ENCODE data around the gene SFTPD. TPM values are rescaled to one million over a fixed set of nuclear protein-coding genes. Genes with fewer than 3 reads are reported as not detected.

Gene SFTPD
- total and polyA plus RNA-seq, 4 donors = 0.17 to 0.60 (median 0.47) TPM; not detected in 1

GRCh38 chr10:79932841-79933379 lies 16.0 kb downstream of the SFTPD start:
- Histone ChIP-seq H3K4me3 (ENCODE audit: low read depth in 1 of 3, low read length in 3 of 3) (no peak overlapping the region), H3K4me1 (ENCODE audit: control insufficient read depth in 4 of 4, insufficient read depth in 4 of 4, low read length in 3 of 4) (peaks cover 5 to 23% (median 18%) of the 10 kb centered on the region in 4 donors), H3K9ac (ENCODE audit: low read depth in 1 of 2, low read length in 2 of 2) (no peak overlapping the region), H3K36me3 (ENCODE audit: control insufficient read depth in 4 of 4, insufficient read depth in 3 of 4, low read depth in 1 of 4, low read length in 3 of 4) (peaks cover 0 to 3% (median 0%) of the 10 kb centered on the region in 4 donors), H3K27me3 (ENCODE audit: control insufficient read depth in 4 of 4, insufficient read depth in 4 of 4, low read length in 3 of 4) (no peaks in the 10 kb centered on the region), H3K27ac (ENCODE audit: low read depth in 1 of 2, low read length in 2 of 2) (no peak overlapping the region), H3K9me3 (ENCODE audit: control insufficient read depth in 4 of 4, low read length in 3 of 4) (no peaks in the 10 kb centered on the region)
- WGBS = 93% methylated on average over 4 of the region's 4 CpGs
- DNase-seq (ENCODE audit: low spot score) = no peak
- TF ChIP-seq FOXA1 (IDR thresholded peaks at IDR 0.05) (no peak), TAF1 (conservative IDR thresholded peaks at IDR 0.05) (no peak)

- no peak for TF ChIP-seq MAX (IDR thresholded peaks at IDR 0.05)
- Histone ChIP-seq H3K36me3 (ENCODE audit: control insufficient read depth in 4 of 4, insufficient read depth in 3 of 4, low read depth in 1 of 4, low read length in 3 of 4) (no peaks in the 10 kb centered on the region), H3K9me3 (ENCODE audit: control insufficient read depth in 4 of 4, low read length in 3 of 4) (no peaks in the 10 kb centered on the region), H3K4me1 (ENCODE audit: control insufficient read depth in 4 of 4, insufficient read depth in 4 of 4, low read length in 3 of 4) (peaks cover 7 to 29% (median 24%) of the 10 kb centered on the region in 4 donors), H3K4me3 (ENCODE audit: low read depth in 1 of 3, low read length in 3 of 3) (no peak overlapping the region), H3K27me3 (ENCODE audit: control insufficient read depth in 4 of 4, insufficient read depth in 4 of 4, low read length in 3 of 4) (no peaks in the 10 kb centered on the region), H3K9ac (ENCODE audit: low read depth in 1 of 2, low read length in 2 of 2) (no peak overlapping the region), H3K27ac (ENCODE audit: low read depth in 1 of 2, low read length in 2 of 2) (no peak overlapping the region)
- no peak for DNase-seq (ENCODE audit: low spot score)
- WGBS = 85% methylated on average over 1 of the region's 1 CpG
Measured at GRCh38 chr10:79932307-79932706, 16.6 kb downstream of the SFTPD start.

GRCh38 chr10:79930751-79931150 lies 18.2 kb downstream of the SFTPD start:
- no peak overlapping the region for H3K4me3 ChIP-seq (ENCODE audit: low read depth in 1 of 3, low read length in 3 of 3)
- H3K27me3 ChIP-seq (ENCODE audit: control insufficient read depth in 4 of 4, insufficient read depth in 4 of 4, low read length in 3 of 4) = no peaks in the 10 kb centered on the region
- H3K9me3 ChIP-seq (ENCODE audit: control insufficient read depth in 4 of 4, low read length in 3 of 4) = no peaks in the 10 kb centered on the region
- no peak overlapping the region for H3K9ac ChIP-seq (ENCODE audit: low read depth in 1 of 2, low read length in 2 of 2)
- H3K27ac ChIP-seq (ENCODE audit: low read depth in 1 of 2, low read length in 2 of 2) = no peak overlapping the region
- no peaks in the 10 kb centered on the region for H3K36me3 ChIP-seq (ENCODE audit: control insufficient read depth in 4 of 4, insufficient read depth in 3 of 4, low read depth in 1 of 4, low read length in 3 of 4)
- peak; percentile 21 for DNase-seq (ENCODE audit: low spot score)
- WGBS = 59% methylated on average over 2 of the region's 2 CpGs
- peaks cover 10 to 41% (median 36%) of the 10 kb centered on the region in 4 donors for H3K4me1 ChIP-seq (ENCODE audit: control insufficient read depth in 4 of 4, insufficient read depth in 4 of 4, low read length in 3 of 4)
- TF ChIP-seq JUND (IDR thresholded peaks at IDR 0.05) (no peak), FOXA2 (IDR thresholded peaks at IDR 0.05) (no peak), NR2F2 (IDR thresholded peaks at IDR 0.05) (no peak), YY1 (IDR thresholded peaks at IDR 0.05) (no peak), RXRA (IDR thresholded peaks at IDR 0.05) (no peak), FOXA1 (IDR thresholded peaks at IDR 0.05) (no peak), MAX (IDR thresholded peaks at IDR 0.05) (no peak), HNF4G (IDR thresholded peaks at IDR 0.05) (no peak), EGR1 (IDR thresholded peaks at IDR 0.05; ENCODE audit: low read depth in 2 of 2) (no peak), ZBTB33 (IDR thresholded peaks at IDR 0.05) (no peak), CTCF (IDR thresholded peaks at IDR 0.05; ENCODE audit: low read depth, low read length, missing input control) (no peak), REST (IDR thresholded peaks at IDR 0.05) (no peak), GABPA (IDR thresholded peaks at IDR 0.05 in 1 of 2, conservative IDR thresholded peaks at IDR 0.05 in 1 of 2) (no peak), ATF3 (IDR thresholded peaks at IDR 0.05) (no peak), TAF1 (conservative IDR thresholded peaks at IDR 0.05) (no peak), RAD21 (IDR thresholded peaks at IDR 0.05) (no peak), SP1 (IDR thresholded peaks at IDR 0.05) (no peak), HNF4A (conservative IDR thresholded peaks at IDR 0.05) (no peak)
